ENCODE results near the gene REV3L.
A peak's percentile ranks its signal among the peaks of the same experiment; 100 is the strongest.
"Not testable (repeated sequence)": the region's sequence is repeated elsewhere in the genome, so short reads cannot be mapped to it uniquely, and the experiment has no call there.

Gene REV3L, protein sequence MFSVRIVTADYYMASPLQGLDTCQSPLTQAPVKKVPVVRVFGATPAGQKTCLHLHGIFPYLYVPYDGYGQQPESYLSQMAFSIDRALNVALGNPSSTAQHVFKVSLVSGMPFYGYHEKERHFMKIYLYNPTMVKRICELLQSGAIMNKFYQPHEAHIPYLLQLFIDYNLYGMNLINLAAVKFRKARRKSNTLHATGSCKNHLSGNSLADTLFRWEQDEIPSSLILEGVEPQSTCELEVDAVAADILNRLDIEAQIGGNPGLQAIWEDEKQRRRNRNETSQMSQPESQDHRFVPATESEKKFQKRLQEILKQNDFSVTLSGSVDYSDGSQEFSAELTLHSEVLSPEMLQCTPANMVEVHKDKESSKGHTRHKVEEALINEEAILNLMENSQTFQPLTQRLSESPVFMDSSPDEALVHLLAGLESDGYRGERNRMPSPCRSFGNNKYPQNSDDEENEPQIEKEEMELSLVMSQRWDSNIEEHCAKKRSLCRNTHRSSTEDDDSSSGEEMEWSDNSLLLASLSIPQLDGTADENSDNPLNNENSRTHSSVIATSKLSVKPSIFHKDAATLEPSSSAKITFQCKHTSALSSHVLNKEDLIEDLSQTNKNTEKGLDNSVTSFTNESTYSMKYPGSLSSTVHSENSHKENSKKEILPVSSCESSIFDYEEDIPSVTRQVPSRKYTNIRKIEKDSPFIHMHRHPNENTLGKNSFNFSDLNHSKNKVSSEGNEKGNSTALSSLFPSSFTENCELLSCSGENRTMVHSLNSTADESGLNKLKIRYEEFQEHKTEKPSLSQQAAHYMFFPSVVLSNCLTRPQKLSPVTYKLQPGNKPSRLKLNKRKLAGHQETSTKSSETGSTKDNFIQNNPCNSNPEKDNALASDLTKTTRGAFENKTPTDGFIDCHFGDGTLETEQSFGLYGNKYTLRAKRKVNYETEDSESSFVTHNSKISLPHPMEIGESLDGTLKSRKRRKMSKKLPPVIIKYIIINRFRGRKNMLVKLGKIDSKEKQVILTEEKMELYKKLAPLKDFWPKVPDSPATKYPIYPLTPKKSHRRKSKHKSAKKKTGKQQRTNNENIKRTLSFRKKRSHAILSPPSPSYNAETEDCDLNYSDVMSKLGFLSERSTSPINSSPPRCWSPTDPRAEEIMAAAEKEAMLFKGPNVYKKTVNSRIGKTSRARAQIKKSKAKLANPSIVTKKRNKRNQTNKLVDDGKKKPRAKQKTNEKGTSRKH (N-terminal part only)

DNA sequence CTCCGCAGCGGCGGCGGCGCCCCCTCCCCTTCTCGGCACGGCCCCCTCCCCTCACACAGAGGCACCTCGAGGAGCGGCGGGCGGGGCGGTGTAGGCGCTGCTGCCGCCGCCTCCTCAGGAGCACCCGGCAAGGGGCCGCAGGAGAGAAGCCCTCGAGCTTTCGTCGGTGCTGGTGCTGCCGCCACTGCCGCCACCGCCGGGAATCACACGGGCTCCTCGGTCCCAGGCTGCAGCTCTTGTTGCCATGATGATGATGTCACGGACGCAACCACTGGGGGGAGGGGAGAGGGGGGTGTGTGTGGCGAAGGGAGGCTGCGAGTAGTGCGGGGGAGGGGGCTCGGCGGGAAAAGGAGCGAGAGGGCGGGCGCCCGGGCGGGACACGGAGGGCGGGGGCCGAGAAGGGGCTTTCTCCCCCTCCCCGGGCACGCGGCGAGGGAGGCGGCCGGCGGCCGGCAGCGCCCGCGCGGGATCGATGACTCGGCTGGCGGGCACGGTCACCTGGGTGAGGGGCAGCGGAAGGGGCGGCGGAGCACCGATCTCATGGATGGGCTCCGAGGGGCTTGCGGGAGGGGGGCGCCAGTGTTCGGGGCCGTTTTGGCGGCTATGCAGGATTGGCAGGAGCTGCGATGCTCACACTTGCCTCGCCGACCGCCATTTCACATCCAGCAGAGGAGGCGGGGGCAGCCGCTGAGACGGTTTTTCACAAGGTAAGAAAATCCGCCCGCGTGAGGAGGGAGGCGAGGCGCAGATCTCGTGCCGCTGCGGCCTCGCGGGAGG lies at the start of gene REV3L:
REV3L (minus strand) TSS at position 260 of the 777 bp plus-strand sequence. CDS start 330 bp downstream, outside the sequence.
- DNase-seq = peak; percentile 92

DNA sequence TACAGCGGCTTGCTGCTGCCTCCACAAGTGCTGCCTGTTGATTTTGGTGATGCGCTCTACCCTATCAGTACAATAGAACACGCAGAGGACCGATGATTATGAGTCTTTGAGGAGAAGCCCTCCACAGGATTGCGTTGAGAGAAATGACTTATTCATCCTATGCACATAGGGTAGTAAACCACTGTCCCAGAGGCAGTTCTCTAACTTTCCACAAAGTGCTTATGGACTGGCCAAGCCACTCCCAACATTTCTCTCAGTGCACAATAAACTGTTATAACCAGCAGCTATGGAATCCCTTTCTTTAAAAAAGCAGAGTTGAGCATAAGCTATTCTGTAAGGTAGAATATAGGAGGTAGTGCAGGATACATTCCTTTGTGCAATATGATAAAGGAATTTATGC lies 48.2 kb upstream of the REV3L start:
- no peak for DNase-seq

DNA sequence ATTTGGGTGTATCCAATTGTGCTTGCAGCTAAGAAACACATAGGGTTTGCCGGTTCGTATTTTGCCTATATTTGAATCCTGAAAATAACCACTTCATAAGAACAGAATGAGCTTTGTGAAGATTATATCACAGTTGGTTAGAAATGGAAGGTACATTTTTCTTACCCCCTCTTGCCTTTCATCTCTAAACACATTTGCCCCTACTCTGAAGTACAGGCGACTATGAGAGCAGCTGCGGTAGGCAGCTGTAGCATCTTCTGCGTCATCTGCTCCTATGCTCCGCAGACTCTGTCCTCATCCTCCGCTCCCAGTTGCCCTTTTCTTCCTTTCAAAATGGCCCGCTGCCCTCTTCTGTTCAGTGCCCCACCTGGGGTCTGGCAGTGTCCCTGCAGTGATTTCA lies 47.6 kb upstream of the REV3L start:
- no peak for DNase-seq

DNA sequence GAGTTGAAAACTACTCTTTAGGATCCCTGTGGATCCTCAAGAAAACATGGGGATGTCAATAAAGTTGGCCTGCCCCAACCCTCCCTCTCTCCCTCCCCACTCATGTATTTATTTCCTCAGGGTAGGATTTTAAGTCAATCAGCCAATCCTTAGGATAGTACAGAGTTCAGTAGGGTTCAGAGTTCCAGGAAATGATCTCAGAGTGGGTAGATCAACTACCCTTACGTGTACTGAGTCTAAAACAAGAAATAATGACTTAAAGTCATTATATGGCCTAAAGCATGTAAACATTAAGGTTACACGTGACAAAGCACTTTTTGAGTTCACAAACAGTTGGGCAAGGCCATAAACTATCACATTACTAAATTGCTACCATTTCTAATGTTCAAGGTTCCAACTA lies 47.2 kb upstream of the REV3L start:
- no peak for DNase-seq

DNA sequence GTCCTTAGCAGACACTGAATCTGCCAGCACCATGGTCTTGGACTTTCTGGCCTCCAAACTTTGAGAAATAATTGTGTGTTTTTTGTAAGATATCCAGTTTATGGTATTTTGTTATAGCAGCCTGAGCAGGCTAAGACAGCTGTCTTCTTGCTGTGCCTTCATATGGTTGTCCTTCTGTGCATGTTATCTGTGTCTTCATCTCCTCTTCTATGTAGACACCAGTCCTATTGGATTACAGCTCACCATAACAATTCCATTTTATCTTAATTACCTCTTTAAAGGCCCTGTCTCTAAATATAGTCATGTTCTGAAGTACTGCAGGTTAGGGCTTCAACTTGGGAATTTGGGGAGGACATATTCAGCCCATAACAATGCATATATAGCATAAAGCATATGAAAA lies 44.3 kb upstream of the REV3L start:
- no peak for DNase-seq

DNA sequence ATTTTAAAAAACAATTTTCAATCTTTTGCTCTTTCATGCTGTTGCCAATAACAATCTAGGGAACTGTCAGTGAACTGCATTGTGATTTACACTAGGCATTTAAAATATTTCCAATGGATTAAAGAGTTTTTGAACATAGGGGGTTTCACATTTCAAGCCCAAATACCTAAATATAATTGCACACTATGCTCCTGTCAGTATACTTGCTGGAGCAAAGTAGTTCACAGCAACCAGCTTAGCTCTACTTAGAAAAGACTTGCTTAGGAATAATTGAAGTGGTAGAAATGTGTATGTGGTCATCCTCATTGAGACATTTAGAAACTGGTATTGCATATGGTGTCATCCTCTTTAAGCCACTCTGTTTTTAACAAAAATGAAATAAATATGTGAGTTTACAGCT lies 41.7 kb upstream of the REV3L start:
- no peak for DNase-seq

DNA sequence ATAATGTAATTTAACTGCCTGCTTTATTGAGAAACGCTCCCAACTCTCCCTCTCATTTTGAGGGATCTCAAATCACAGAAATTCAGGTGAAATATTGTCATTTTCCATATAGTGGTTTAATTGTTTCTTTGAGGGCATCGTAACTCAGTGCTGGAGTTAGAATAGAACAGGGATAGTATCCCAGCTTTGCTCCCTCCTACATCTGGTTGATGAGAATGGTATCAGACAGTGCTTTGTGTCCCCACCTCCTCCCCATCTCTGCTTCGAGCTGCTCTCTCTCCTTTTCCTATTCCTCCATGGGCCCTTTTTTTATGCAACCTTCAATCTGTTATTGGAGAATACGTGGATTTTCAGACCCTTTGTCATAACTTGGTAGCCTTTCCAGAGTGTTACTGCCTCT lies 41.2 kb upstream of the REV3L start:
- no peak for DNase-seq

DNA sequence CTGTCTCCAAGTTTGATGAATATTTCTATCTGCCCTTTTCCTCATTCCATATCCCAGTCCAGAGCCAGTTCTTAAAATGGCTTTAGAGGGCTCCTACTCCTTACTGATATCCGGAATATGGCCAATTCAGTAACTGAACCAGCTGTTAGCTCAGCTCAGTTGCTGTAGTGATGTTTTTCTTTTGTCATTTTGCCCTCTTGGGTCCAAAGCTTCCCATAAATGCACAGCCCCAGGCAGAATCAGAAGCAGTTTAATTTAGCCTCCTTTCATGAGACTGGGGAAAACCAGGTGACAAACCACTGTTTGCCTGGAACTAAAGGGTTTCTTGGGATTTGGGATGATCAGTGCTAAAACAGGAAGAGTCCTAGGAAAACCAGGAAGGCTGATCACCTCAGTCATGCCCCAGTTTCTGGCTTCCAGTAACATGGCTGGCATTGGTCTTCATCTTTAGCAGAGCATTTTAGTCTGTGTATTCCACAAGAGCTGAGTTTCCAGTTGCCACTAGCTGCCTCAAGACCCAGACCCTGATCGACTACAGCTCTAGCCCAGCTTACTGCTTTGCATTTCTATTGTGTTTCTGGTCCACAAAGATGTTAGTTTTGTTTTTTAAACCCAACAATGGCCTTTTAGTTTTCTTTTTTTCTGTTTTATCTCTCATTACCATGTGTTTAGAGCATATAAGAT lies 40.6 kb upstream of the REV3L start:
- DNase-seq = no peak

DNA sequence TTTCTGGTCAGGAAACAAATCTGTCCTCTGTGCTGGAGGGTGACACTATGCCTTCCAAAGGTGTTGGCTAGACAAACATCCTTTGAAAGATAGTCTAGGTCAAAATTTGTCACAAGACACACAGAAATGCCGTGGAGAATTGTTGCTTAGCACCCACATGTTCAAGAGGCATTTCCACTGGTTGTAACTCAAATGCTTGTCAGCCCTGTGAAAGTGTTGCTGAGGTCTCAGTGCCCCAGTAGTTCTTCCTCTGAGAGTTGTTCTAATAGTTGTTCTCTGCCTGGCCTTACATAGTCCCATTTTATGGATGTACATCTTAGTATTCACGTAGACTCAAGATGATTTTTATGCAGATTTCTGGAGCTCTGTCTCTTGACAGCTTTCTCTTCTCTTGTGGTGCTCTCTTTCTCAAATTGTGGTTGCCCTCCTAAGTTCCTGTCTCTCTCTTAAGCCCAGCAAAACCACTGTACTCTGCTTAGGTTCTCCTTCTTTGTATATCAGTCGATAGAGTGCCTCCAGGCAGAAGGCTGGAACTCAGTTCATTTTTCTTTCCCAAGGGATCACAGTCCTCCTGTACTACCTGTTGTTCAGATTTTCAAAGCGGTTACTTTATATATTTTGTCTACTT lies 39.5 kb upstream of the REV3L start:
- no peak for DNase-seq

DNA sequence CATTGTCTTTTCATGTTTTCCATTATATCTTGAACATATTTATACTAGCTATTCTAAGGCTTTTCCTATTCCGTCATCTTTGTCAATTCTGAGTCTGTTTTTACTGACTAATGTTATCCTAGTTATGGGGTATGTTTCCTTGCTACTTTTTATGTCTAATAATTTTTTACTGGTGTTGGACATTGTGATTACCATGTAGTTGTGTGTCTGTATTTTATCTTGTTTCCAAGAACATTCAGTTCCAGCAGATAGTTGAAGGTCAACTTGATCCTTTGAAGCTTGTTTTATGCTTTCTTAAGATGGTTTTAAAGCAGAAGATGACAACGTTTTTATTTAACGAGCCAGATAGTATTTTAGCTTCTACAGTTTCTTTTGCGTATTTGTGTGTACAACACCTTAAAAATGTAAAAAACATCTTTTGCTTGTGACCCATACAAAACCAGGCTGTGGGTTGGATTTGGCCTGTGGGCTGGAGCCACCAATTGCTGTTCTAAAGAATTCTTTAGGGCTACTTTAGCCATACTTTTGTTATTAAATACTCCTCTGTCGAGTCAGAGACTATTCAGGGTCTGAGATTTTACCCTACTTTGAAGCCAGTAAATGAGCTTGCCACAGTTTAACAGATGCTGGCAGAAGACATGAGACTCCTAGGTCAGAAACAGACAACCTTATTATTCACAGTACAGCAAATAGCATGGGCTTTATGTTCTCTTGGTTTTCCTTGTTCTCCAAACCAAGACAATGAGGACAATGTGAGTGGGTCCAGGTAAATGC lies 38.7 kb upstream of the REV3L start:
- DNase-seq = no peak

DNA sequence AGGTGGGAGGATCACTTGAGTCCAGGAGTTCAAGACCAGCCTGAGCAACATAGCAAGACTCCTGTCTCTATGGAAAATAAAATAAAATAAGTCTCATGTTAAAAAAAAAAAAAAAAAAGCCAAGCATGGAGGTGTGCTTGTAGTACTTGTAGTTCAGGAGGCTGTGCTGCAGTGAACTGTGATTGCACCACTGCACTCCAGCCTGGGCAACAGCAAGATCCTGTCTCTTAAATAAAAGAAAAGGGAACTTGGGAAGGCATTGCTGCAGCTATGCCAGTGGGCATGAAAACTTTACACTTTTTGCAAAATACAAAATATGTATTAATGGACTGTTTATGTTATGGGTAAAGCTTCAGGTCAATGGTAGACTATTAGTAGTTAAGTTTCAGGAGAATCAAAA lies 37.5 kb upstream of the REV3L start:
- no peak for DNase-seq

DNA sequence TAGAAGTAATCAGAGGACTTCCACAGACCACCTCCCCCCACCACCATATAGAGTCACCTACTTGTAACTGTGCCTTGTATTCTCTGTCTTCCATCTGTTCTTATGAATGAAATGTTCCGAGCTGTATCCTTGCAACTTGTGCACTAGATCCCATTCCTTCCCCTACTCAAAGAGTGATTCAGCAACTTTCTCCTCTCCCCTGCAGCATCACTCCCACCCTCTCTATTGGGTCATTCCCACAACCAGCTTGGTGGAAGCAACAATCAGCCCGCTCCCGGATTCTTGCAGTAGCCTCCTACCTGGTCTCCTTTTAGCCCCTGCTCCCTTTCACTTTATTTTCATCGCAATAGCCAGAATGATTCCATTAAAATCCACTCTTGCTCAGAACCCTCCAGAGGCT lies 34.9 kb upstream of the REV3L start:
- no peak for DNase-seq

DNA sequence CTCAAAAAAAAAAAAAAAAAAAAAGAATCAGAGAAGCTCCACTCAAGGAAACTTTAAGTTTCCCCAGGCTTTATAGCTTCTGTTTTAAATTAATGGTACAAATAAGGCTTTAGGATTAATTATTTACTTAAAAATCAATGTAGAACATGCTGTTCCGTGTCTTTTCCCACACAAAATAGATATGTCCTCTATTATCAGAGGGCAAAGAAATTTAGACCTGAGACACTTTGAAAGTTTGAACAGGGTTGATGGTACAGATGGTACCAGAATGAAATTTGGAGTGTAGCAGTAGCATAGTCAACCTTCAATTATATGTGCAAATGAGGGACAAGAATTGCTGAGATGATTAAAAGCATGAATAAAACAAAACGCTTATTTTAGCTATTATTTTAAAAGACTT lies 32.2 kb upstream of the REV3L start:
- DNase-seq = no peak

DNA sequence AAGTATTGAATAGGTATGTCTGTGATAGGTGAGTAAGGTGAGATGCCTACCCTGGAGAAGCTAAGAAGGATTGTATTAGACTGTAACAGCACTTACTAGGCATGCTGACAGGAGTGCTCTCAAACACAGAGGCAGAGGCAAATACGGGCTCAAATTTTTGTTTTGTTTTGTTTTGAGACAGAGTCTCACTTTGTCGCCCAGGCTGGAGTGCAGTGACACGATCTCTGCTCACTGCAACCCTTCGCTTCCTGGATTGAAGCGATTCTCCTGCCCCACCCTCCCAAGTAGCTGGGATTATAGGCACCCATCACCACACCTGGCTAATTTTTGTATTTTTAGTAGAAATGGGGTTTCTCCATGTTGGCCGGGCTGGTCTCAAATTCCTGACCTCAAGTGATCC lies 31.5 kb upstream of the REV3L start:
- not testable (repeated sequence) for DNase-seq

DNA sequence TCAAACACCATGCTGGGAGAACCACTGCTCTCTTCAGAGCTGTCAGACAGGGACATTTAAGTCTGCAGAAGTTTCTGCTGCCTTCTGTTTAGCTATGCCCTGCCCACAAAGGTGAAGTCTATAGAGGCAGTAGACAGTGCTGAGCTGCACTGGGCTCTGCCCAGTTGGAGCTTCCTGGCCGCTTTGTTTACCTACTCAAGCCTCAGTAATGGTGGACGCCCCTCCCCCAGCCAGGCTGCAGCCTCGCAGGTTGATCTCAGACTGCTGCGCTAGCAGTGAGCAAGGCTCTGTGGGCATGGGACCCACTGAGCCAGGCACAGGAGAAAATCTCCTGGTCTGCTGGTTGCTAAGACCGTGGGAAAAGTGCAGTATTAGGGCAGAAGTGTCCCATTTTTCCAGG lies 24.2 kb upstream of the REV3L start:
- peak; percentile 67 for DNase-seq

DNA sequence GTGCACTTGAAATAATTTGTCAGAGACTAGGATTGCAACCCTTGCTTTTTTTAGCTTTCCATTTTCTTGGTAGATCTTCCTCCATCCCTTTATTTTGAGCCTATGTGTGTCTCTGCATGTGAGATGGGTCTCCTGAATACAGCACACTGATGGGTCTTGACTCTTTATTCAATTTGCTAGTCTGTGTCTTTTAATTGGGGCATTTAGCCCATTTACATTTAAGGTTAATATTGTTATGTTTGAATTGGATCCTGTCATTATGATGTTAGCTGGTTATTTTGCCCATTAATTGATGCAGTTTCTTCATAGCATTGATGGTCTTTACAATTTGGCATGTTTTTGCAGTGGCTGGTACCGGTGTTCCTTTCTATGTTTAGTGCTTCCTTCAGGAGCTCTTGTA lies 22.5 kb upstream of the REV3L start:
- not testable (repeated sequence) for DNase-seq

DNA sequence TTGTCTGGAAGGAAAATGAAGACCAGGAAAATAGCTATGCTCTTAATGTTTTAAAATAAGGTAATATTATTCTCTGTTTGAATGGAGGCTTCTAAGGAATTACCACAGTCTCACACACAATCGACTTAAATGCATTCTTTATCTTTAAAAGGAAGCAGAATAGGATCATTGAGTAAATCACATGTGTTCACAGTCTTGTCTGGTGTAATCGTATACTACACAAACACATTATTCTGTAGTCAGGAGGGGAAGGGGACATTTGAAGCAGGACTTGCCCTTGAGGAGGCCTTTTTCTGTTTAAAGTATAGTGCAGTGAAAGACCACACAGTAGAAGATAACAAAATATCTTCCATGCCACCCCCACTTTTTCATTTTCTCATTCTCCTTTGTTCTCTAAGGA lies 20.6 kb upstream of the REV3L start:
- peak; percentile 57 for DNase-seq

DNA sequence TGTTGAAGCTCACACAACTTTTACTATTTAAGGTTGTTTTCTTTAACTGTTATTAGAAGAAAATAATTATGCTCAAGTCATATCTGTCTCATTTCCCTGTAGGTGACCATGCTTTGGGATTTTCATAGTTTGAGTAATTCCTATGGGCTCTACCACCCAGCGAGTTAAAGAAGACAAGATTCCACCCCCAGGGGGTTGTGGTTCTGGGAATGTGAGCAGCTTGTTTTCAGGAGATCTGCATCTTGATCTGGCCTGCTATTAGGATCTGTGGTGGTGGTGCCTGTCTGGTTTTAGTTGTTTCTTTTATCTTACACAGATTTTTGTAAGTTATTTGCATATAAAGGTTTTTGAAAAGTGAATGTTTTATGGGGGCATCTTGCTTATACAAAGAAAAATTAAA lies 20.2 kb upstream of the REV3L start:
- no peak for DNase-seq

DNA sequence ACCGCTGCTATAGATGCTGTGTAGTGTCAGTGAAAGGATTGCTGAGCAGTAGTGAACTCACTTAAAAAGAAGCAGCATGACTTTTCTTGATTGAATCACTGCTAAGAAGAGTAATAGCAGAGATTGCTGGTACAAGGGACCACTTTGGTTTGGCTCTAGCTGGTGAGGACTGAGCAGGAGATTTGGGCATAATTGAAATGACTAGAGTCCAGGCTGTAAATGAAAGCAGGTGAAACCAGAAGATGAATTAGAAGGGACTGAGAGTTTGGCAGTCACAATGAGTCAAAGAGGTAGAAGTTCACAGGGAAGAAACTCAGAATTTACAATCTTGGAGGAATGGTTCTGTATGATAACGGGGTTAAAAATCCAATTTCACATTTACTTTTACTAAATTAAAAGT lies 19.1 kb upstream of the REV3L start:
- no peak for DNase-seq

DNA sequence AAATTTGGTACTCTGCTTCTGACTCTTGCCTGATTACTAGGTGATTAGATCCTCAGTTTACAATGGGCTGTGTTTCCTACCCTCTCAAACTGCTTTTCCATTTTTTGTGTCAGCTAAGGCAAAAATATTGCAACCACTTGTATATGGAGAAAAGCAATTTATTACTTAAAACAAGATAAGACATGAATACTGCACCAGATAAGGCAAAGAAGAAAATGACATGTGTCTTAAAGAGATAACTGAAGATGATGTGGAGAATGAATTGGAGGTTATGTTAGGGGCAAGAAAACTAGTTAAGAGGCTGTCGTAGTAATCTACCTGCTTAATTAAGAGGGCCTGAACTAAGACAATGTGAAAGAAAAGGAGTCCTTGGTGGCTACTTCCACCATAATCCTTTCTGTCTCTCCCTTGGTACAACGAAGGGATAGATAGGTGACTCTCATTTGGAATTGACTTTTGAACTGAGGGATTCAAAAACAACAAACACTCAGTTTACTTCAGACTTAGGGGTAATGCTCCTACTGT lies 16.3 kb upstream of the REV3L start:
- no peak for DNase-seq
